GM19239 (cell line): ENCODE data around the gene TMEM61.
"Not testable (repeated sequence)": the region's sequence is repeated elsewhere in the genome, so short reads cannot be mapped to it uniquely, and the experiment has no call there.

Experiments used
- DNase-seq: peaks from one replicate; pipeline ENCODE4 v3.0.0; 2011; ENCODE audit warnings: low spot score; ENCODE audit not compliant: insufficient read length
- FAIRE-seq: peaks from 2 replicates; lab custom pipeline; 2011; peaks lifted over from hg19 to GRCh38; lab: Jason Lieb, UNC

TMEM61 gene

GRCh38 chr1:54956726-54957125 lies 23.7 kb upstream of the TMEM61 start:
- FAIRE-seq (no peak), DNase-seq (no peak)

- FAIRE-seq (no peak), DNase-seq (no peak)
These were observed 21.2 kb upstream of the TMEM61 start for GRCh38 chr1:54959241-54959640.

DNA sequence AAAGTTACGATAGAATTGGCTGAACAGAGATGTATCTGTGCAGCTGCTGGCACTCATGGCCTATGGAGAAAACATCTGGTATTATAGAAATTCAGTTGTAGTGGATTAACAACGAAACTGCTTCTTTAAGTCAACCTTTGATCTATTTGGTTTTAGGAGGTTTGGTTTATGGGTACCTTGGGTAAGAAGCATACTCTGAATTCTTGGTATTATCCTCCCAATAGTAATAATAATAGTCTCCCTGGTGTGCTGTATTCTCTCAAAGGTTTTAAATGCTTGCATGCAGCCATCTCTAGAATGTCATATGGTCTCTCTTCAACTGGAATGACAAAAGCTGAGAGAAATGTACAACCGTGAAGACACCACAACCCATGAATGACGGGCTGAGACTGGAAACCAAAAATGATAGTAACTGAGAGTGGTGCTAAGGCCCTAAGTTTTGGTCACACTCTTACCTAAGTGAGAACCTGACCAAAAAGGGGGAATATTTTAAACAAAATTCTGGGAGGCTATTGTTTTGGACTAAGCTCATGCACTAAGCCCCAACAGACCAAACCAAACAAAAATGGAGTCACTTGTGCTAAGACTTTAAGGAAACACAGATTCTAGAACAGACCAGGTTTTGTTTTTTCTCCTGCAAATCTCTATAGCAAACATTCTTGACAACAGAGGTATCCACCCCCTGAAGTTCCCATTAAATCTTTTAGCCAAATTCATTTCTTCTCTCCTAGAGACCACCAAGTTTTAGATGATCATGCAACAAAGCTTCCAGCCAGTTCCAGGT lies 17.6 kb upstream of the TMEM61 start:
- no peak for DNase-seq
- no peak for FAIRE-seq

- DNase-seq, FAIRE-seq: not testable (repeated sequence)
These were observed 16.6 kb upstream of the TMEM61 start for GRCh38 chr1:54963829-54964228.

GRCh38 chr1:54965624-54966340 lies 14.6 kb upstream of the TMEM61 start:
- FAIRE-seq, result peak; percentile 91
- DNase-seq, result no peak

- DNase-seq (no peak), FAIRE-seq (no peak)
These were observed 13.1 kb upstream of the TMEM61 start for GRCh38 chr1:54967372-54967771.

DNA sequence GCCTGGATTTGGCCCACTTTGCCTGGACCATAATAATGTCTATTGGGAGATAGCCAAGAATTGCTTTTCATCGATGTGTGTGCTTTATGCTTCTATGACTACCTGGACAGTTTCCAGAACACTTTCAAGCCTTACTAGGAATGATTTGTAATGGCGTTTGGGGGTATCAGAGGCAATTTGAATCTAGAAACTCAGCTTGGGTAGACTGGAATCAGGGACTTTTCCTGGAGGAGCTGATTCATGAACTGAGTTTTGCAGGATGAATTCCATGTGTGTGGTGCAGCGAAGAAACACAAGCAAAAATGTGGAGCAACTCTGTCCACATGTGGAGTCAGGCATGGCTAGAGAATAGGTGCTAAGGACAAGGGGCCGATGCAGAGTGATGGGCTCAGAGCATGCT lies 11.9 kb upstream of the TMEM61 start:
- FAIRE-seq, result no peak
- no peak for DNase-seq

DNA sequence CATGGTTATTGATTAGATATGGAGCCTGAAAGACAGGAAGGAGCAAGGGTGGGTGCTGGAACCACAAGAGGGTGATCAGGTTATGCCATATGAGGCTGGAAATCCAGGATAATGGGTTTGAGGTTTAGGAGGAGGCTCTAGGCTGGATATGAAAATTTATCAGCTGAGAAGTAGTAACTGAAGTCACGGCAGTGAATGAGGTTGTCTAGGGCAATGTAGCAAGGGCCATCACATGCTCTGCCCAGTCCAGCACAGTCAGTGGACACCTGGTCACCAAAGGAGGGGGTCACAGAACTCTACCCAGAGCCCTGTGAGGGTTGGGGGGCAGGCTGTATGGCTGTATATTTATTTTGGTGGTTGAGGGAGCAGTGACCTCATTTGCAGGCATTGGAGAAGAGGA lies 10.5 kb upstream of the TMEM61 start:
- FAIRE-seq (no peak), DNase-seq (no peak)

- DNase-seq (no peak), FAIRE-seq (peak; percentile 21)
These were observed 9.5 kb upstream of the TMEM61 start for GRCh38 chr1:54970901-54971300.

- no peak for DNase-seq
- peak; percentile 45 for FAIRE-seq
These were observed 9.1 kb upstream of the TMEM61 start for GRCh38 chr1:54971317-54971791.

DNA sequence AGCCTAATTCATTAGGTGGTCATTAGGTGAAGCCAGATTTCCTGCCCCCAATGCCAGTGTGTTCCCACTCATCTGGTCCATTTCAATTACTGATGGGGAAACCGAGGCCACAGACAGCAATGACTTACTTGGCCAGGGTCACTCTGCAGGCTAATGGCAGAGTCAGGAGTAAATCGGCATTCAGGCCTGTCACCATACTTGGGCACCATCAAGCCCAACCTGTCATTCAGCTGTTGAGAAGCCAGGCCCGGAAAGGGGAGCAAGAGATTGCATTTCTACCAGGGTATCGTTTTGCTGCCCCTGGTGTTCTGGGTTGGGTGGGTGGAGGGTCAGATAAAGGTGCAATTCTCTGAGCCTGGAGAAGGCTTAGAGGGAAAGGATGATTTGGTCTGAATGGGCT lies 8.0 kb upstream of the TMEM61 start:
- FAIRE-seq, result no peak
- no peak for DNase-seq

- FAIRE-seq, result no peak
- no peak for DNase-seq
These were observed 7.1 kb upstream of the TMEM61 start for GRCh38 chr1:54973205-54973921.

GRCh38 chr1:54975356-54976108 lies 4.9 kb upstream of the TMEM61 start:
- DNase-seq (no peak), FAIRE-seq (no peak)

DNA sequence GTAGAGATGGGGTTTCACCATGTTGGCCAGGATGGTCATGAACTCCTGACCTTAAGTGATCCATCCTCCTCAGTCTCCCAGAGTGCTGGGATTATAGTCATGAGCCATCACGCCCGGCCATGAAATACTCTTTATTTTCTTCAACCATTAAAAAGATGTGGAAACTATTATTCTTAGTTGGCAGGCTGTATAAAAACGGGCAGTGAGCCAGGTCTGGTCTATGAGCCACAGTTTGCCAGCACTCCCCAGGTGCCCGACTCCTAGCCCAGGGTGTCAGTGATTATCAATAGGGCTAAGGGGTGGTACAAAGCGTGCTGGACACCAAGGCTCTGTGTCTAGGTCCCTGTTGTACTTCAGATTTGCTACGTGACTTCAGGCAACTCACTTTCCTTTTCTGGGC lies 3.7 kb upstream of the TMEM61 start:
- no peak for DNase-seq
- FAIRE-seq, result no peak

DNA sequence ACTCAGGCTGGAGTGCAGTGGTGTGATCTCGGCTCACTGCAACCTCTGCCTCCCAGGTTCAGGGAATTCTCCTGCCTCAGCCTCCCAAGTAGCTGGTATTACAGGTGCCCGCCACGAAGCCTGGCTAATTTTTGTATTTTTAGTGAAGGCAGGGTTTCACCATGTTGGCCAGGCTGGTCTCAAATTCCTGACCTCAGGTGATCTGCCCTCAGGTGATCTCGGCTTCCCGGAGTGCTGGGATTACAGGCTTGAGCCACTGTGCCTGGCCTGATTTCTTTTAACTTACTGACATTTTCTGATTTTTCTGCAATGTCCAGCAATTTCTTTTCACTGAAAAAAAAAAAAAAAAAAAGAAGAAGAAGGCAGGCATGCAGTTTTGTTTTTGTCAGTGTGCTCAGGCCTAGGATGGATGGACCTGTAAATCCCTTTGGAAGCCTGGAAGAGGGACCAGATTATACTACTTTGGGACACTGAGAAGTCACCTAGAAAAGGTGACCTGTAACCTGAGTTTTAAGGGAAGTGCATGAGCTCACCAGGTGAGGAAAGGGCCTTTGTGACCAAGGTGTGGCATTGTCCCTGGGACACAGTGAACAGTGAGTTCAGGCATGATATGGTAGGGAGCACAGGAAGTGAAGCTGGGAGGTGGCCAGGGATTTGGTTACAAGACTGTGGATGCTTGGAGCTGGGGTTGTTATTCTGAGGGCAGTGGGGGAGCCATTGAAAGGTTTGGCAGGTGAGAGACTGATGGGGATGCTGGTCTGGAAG lies 2.7 kb upstream of the TMEM61 start:
- no peak for DNase-seq
- no peak for FAIRE-seq

DNA sequence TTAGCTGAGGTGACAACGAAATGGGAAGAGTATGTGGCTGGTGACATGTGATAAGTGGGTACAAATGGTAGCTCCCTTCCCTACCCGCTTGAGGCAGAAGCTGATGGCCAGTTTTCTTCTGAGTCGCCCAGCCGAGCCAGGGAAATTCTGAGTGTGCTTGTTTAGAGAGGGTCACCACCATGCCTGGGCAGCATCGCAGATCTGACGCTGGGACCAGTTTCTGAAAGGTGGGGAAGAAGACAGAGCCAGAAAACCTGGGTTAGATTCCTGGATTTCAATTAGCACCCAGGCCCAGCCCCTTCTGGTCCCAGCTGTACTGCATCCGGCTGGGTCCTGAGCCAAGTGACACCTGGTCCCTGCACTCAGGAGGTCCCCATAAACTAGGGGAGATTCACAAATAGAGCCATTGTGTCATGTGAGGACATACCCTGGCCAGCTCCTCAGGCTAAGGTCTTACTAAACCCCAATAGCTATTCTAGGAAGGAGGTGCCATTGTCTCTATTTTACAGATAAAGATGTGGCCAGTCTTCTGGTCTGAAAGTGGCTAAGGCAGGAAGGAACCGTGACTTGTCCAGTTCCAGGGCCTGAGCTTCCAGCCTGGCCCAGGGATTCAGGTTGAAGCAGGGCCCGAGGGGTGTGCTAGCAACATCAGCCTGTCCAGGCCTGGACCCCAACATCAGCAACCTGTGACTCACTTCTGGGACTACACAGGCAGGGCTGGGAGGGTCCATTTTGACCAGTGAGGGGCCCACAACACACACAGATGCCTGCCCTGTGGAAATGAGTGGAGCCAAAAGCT lies 1.7 kb upstream of the TMEM61 start:
- no peak for DNase-seq
- FAIRE-seq, result no peak

- FAIRE-seq, result no peak
- DNase-seq, result no peak
These were observed 1.0 kb upstream of the TMEM61 start for GRCh38 chr1:54979327-54979891.

DNA sequence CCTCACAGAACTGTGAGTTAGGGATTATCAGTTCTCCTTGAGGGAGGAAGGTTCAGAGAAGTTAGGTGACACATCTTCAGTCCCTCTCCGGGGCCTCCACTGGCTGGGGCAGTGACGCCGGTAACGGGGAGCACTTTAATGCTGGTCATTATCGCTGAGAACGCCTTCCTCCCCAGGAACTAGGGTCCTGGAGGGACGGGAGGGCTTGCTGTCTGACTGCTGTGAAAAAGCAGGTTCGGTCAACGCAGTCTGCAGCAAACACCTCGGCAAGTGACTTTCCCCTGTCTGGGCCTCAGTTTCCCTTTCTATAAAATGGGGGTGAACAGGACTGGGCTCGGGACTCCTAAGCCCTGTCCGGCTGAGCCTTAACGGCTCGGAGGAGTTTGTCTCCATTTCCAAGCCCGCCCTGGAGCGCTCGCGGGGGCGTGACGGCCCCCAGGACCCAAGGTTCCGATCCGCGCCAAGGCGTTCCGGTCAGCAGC lies 341 bp upstream of the TMEM61 start:
- DNase-seq, result no peak
- no peak for FAIRE-seq
